ENCODE measurements around the gene CBX7.

The CBX7 gene

DNA sequence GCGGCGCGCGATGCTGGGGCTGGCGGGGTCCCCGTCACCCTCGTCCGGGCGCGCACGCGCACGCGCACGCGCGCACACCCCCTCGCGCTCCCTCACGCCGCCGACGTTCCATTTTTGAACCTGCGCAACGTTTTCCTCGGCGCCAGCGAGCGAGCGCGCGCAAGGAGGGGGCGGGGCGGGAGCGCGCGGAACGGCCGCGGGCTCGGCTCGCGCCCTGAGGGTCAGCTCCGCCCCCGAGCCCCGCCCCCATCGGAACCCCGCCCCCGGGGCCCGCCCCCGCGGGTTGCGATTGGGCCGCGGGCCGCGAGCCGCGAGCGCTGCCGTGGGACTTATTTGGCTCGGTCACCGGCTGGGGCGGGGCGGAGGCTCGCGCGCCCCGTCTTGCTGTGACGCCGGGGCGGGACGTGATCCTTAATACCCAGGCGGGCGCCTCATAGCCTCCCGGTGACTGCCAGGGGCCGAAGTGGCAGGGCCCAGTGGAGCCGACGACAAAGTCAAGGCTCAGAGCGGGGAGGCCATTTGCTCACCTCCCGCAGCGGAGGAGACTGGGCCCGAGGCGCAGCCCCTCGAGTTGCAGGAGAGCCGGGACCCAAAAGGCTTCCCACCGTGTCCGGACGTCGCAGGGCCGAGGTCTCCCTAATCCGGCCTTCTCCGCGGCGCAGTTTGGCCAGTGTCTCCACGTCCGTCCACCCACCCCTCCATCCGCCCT is at the start of gene CBX7:
TSS of gene CBX7 (minus strand) at position 170 of the 709 bp plus-strand sequence. CDS start 236 bp downstream, outside the sequence.
- H3K4me3 ChIP-seq (ENCODE audit: low read length) = peak within 1 kb of the TSS; percentile 90
- no peak for TF ChIP-seq ZNF274 (IDR thresholded peaks at IDR 0.05; ENCODE audit: low read depth, low read length)

DNA sequence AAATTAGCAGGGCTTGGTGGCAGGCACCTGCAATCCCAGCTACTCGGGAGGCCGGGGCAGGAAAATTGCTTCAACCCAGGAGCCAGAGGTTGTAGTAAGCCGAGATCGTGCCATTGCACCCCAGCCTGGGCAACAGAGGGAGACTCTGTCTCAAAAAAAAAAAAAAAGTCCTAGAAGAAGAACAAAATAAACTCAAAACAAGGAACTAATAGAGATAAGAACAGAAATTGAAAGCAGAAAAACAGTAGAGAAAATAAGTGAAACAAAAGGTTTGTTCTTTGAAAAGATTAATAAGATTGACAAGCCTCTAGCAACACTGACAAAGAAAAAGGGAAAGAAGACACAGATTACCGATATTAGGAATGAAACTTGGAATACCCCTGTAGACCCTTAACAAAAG is 45.1 kb upstream of the CBX7 start:
- TF ChIP-seq ZNF274 (IDR thresholded peaks at IDR 0.05; ENCODE audit: low read depth, low read length) = no peak

DNA sequence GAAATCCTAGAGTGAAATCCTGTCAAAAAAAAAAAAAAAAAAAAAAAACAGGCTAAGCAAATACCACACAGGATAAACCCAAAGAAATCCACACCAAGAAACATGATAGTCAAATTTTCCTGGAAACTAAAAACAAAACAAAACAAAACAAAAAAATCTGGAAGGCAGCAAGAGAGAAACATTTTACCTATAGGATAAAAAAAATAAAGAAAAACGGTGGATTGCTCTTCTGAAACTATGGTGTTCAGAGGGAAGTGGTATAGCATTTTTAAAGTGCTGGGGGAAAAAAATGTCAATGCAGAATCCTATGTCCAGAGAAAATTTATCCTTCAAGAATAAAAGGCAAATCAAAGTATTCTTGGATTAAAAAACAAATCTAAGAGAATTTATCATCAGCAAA is 41.6 kb upstream of the CBX7 start:
- H3K4me3 ChIP-seq (ENCODE audit: low read length) = no peak overlapping the region
- TF ChIP-seq ZNF274 (IDR thresholded peaks at IDR 0.05; ENCODE audit: low read depth, low read length) = no peak

More for the DNA sequence above, 45.1 kb upstream of the CBX7 start:
- H3K4me3 ChIP-seq (ENCODE audit: low read length) = no peak overlapping the region

DNA sequence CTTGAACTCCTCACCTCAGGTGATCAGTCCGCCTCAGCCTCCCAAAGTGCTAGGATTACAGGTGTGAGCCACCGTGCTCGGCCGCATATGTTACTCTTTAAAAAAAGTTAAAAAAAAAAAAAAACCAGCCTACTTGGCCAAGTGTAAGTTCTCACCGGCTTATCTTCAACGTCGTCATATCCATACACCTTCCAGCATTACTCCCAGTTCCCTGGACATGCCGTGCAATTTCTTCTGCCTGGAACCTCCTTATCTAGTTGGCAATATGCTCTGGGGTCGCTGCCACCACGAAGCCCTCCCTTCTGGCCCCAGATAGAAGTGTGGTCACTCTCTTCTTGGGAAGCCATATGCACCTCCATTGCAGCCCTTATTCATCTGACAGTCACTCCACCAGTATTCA is 36.3 kb upstream of the CBX7 start:
- no peak overlapping the region for H3K4me3 ChIP-seq (ENCODE audit: low read length)
- no peak for TF ChIP-seq ZNF274 (IDR thresholded peaks at IDR 0.05; ENCODE audit: low read depth, low read length)

DNA sequence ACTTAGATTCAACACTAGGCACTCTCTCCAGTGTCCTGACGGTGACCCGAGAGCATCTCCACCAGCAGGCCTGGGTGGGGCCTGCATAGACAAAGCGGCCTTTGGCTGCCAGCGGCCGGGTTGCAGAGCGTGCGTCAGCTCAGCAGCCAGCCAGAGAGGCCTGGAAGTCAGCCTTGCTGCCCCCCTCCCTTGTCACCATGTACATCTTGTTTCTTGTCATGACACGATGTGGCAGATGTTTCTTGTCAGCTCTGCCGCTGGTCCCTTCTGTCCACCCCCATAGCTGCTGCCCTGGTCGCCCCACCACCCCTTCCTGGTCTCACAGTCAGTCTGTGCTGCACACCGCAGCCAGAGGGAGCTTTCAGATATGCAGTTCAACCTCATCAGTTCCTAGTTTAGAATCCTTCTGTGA is 33.1 kb upstream of the CBX7 start:
- no peak for TF ChIP-seq ZNF274 (IDR thresholded peaks at IDR 0.05; ENCODE audit: low read depth, low read length)
- H3K4me3 ChIP-seq (ENCODE audit: low read length) = no peak overlapping the region

DNA sequence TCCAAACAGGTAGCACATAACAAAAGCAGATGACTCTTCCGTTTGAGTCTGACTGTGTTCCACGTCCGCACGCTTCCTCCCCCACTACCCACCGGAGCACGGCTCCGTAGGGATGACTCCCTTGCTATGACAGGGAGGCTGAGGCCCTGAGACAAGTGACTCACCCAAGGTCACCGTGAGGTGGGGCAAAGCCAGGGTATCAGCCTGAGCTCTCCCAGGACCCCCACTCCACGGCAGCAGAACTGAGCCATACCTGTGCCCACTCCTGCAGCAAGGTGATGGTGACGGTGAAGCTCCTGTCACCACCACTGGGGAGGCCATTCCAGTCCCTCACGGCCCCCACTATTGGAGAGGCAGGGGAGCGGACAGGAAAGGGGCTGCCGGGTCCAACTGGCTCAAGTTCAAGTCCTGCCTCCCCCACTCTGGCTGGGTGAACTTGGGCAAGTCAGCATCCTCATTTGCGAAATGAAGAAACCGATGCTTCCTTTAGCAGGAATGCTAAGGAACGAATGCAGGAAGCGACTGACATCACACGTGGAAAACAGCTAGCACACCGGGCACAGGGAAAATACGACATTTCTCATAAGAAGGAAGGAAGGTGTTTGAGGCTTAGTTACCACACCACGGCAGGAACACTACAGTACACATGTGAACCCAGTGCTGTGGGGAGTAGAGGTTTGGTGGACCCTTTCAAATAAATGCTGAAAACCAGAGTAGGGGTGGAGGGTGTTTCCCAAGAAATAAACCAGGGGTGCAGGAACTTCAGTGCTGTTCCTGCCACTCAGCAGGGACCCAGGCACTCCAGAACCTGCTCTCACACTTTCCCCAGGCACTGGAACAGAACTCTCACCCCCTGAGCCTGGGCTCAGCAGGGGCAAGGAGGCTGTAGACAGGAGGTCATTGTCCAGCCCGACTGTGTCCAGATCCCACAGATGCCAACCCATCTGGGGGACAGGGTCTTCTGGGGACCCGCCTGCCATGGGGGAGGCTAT is 32.4 kb upstream of the CBX7 start:
- H3K4me3 ChIP-seq (ENCODE audit: low read length) = no peak overlapping the region
- TF ChIP-seq ZNF274 (IDR thresholded peaks at IDR 0.05; ENCODE audit: low read depth, low read length) = no peak

DNA sequence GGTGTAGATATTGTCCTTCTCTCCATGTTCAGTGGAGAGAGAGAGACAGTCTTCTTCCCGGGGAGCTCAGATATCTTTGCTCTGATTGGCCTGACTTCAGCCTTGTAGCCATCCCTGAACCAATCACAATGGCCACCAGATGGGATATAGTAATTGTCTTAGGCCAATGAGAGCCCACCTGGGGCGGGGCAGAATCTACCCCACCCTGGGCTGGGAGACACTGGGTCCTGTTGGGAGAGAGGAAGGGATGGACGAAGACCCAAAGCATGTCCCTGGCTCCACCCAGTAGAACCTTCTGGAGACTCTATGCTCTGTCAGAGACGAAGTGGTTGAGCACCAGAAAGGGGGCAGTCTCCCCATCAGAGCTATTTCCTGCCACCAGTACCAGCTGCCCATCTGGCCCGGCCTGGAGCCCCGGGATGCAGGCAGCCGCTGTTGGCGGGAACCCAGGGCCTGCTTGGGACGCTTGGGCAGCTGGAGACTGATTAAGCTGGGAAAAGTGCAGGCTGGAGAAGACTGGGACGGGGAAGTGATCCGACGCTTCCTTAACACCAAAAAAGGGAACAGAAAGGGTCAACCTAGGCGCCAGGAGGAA is 31.6 kb upstream of the CBX7 start:
- no peak for TF ChIP-seq ZNF274 (IDR thresholded peaks at IDR 0.05; ENCODE audit: low read depth, low read length)

DNA sequence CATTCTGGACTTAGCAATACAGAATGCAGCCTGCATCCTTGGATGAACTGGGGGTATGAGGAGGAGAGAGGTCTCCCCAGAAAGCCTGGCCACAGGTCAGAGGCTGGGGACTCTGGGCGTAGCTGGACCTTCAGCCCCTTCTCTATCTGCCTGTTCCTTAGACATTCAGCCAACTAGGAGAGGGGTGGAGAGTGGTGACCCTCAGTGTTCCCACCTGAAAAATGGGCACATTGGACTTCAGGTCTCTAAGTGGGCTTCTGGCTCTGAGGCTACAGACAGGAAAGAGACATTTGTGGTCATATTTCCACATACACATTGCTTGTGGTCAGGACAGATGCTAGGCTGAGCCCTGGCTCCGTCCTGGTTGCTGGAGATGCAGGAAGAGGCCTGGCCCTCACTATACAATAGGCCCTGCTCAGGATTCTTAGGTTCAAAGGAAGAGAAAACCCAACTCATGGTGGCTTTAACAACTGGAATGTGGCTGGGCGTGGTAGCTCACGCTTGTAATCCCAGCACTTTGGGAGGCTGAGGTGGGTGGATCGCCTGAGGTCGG is 30.1 kb upstream of the CBX7 start:
- no peak overlapping the region for H3K4me3 ChIP-seq (ENCODE audit: low read length)
- TF ChIP-seq ZNF274 (IDR thresholded peaks at IDR 0.05; ENCODE audit: low read depth, low read length) = no peak

More for the DNA sequence above, 31.6 kb upstream of the CBX7 start:
- H3K4me3 ChIP-seq (ENCODE audit: low read length) = no peak overlapping the region

DNA sequence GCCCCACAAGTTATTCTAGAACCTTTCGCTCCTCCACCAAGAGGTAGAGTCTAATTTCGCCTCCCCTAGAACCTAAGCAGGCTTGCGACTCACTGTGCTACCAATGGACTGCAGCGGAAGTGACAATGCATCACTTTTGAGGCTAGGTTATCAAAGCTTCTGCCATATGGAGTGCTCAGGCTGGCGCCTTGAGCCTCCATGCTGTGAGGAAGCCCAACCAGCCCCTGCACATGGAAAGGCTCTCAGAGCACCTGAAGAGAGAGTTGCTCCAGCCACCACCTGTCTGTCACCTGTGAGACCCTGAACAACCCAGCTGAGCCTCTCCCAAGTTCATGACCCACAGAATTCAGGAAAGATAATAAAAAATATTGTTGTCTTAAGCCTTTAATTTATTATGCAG is 29.3 kb upstream of the CBX7 start:
- no peak overlapping the region for H3K4me3 ChIP-seq (ENCODE audit: low read length)
- TF ChIP-seq ZNF274 (IDR thresholded peaks at IDR 0.05; ENCODE audit: low read depth, low read length) = no peak

DNA sequence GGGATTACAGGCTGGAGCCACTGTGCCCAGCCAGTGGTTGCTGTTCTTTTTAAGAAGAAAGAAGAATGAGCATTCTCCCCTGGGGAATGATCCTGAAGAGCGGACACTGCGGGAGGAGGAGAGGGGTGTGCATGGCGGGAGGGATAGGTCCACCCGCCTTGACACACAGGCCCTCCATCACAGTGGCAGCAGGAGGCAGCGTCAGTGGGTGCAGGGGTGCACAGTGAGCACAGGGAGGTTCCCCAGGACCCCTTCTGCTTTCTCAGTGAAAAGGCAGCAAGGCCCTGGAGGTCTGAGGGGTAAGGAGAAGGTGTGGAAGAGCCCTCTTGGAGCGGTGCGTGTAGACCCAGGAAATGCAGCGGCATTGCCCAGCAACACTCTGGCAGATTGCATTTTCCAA is 28.9 kb upstream of the CBX7 start:
- TF ChIP-seq ZNF274 (IDR thresholded peaks at IDR 0.05; ENCODE audit: low read depth, low read length) = no peak
- H3K4me3 ChIP-seq (ENCODE audit: low read length) = no peak overlapping the region

DNA sequence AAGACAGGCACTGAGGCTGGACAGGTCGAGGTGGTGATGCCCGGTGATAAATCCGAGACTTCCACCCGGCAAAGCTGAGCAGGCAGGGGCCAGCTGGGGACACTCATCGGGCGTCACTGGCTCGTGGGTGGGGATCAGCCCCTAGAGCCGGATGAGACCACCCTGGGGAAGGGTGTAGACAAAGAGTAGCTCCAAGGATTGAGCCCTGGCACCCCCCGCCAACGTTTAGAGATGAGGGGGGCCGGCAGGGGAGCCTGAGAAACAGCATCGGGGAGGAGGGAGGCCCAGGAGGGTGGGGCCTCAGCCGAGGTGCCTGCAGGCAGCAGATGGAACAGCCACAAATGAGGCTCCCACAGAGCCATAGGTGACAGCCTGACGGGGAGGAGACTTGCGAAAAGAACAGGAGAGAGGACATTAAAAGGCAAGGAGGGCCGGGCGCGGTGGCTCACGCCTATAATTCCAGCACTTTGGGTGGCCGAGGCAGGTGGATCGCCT is 27.4 kb upstream of the CBX7 start:
- no peak for TF ChIP-seq ZNF274 (IDR thresholded peaks at IDR 0.05; ENCODE audit: low read depth, low read length)
- H3K4me3 ChIP-seq (ENCODE audit: low read length) = no peak overlapping the region

DNA sequence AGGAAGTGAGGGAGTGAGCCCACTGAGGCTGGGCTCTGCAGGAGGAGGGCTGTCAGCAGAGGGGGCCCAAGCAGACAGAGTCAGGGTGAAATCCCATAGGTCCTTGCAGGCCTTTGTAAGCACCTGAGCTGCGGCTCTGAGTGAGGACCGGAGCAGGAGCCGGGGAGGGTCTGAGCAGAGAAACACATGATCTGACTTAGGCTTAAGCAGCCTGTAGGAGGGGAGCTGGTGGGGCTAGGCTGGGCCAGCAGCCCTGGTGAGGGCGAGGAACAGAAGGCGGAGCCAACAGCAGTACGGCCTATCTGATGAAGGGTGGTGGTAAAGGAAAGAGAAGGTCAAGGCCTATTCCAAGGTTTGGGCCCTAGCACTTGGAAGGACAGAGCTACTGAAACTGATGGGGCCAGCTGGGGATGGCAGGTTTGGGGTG is 26.9 kb upstream of the CBX7 start:
- H3K4me3 ChIP-seq (ENCODE audit: low read length) = no peak overlapping the region
- TF ChIP-seq ZNF274 (IDR thresholded peaks at IDR 0.05; ENCODE audit: low read depth, low read length) = no peak

DNA sequence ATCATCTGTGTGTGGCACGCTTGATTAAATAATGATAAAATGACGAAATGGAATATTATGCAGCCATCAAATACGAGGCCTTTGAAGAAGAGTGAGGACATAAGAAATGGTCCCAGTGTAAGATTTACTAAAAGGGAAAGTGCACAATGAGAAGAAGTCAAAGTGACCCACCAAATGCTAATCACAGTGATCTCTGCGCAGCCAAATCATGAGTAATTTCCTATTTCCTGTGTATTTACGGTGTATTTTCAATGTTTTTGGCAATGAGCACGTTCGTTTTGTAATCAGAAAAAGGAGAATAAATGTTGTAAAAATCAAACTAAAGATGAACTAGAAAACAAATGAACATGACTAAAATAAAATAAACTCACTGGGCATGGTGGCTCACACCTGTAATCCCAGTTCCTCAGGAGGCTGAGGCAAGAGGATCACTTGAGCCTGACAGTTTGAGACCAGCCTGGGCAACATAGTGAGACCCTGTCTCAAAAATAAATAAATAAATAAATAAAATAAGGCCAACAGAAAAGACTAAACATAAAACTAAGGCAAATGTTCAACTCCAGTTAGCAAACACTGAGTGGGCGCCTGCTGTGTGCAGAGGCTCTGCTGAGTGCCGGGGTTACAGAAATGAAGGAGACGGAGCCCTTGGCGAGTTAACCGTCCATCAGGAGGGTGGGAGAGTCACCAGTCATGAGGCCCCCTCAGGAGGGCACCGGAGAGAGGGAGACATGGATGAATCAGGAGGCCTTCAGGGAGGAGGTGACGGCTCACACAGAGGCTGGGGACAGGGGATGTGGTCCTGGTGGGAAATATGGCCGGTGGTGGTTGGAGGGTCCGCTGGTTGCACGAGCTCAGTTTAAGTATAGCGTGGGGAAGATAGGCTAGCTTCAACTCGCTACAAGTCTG is 26.0 kb upstream of the CBX7 start:
- H3K4me3 ChIP-seq (ENCODE audit: low read length) = no peak overlapping the region
- no peak for TF ChIP-seq ZNF274 (IDR thresholded peaks at IDR 0.05; ENCODE audit: low read depth, low read length)

Measured in GM08714 (cell line).